Panc1 (cell line): ENCODE results near the gene GARS1. TPM values are rescaled to one million over a fixed set of nuclear protein-coding genes. Genes with fewer than 3 reads are reported as not detected.

Experiments
- ATAC-seq: fragments of 200-7000 bp; cut with Tn5 transposase; 2 replicates; pipeline ENCODE4 v1.9.1; 2020; ENCODE audit warnings: mild to moderate bottlenecking, moderate library complexity
- BruUV-seq: library from RNA; stranded (reverse); fragments of 400-500 nt; replicated peaks from 2 replicates; lab custom pipeline; 2021; lab: Mats Ljungman, UMichigan
- CTCF ChIA-PET: fragments of 300-600 bp; sonication (Branson Sonifier 250); formaldehyde crosslinking; loops from one replicate; lab custom pipeline; 2022; ENCODE audit warnings: antibody characterized with exemption; lab: Charles Lee
- POLR2A ChIA-PET: fragments of 300-600 bp; sonication (Branson Sonifier 250); formaldehyde crosslinking; loops from one replicate; lab custom pipeline; 2022; ENCODE audit warnings: antibody characterized with exemption; lab: Charles Lee
- DNase-seq: peaks from one replicate; pipeline ENCODE4 v3.0.0-alpha.2; 2010; ENCODE audit warnings: low read depth, low spot score
- H3K27ac ChIP-seq: 2 replicates; pipeline ENCODE4 v1.5.1; 2011; ENCODE audit warnings: mild to moderate bottlenecking, low read length, inconsistent platforms
- H3K27me3 ChIP-seq: fragments of 200-500 bp; sonication (Bioruptor generic); 2 replicates; pipeline ENCODE4 v1.6.0; 2014; ENCODE audit warnings: low read length, inconsistent platforms; ENCODE audit not compliant: control insufficient read depth, insufficient read depth
- H3K36me3 ChIP-seq: fragments of 200-500 bp; sonication (Bioruptor generic); 2 replicates; pipeline ENCODE4 v1.5.1; 2014; ENCODE audit warnings: inconsistent platforms, mild to moderate bottlenecking, low read length, moderate library complexity; ENCODE audit not compliant: control insufficient read depth, insufficient read depth
- H3K4me1 ChIP-seq: 2 replicates; pipeline ENCODE4 v1.5.1; 2011; ENCODE audit warnings: inconsistent platforms, mild to moderate bottlenecking, low read length, moderate library complexity; ENCODE audit not compliant: control insufficient read depth, insufficient read depth
- H3K4me3 ChIP-seq, 2 experiments: 2 replicates each; pipeline ENCODE4 v1.5.1; 2011 to 2012; ENCODE audit warnings: low read depth in 2 of 2, low read length in 2 of 2, mild to moderate bottlenecking in 2 of 2, inconsistent platforms in 1 of 2, moderate library complexity in 1 of 2
- H3K9me3 ChIP-seq: fragments of 200-500 bp; sonication (Bioruptor generic); 2 replicates; pipeline ENCODE4 v1.5.1; 2014; ENCODE audit warnings: low read depth, mild to moderate bottlenecking, inconsistent platforms, low read length, moderate library complexity; ENCODE audit not compliant: control insufficient read depth, insufficient read depth
- CTCF ChIP-seq: fragments of 450-650 bp; IDR thresholded peaks from 2 replicates; pipeline ENCODE4 v1.5.1; 2017; ENCODE audit warnings: mild to moderate bottlenecking
- POLR2AphosphoS5 ChIP-seq: IDR thresholded peaks from 2 replicates; pipeline ENCODE4 v1.6.1; 2012; ENCODE audit warnings: mild to moderate bottlenecking, low read depth, low read length, moderate library complexity
- REST ChIP-seq, 2 experiments: IDR thresholded peaks; 2 replicates each; pipeline ENCODE4 v1.6.1; 2011 to 2012; ENCODE audit warnings: low read depth in 2 of 2, control low read depth in 1 of 2, low read length in 1 of 2, mild to moderate bottlenecking in 1 of 2, moderate library complexity in 1 of 2; ENCODE audit not compliant: insufficient read depth in 1 of 2
- SIN3A ChIP-seq: IDR thresholded peaks from 2 replicates; pipeline ENCODE4 v1.6.1; 2012; ENCODE audit warnings: low read depth, mild to moderate bottlenecking, low read length, moderate library complexity, borderline replicate concordance; ENCODE audit not compliant: insufficient read depth
- TCF7L2 ChIP-seq: IDR thresholded peaks from 2 replicates; pipeline ENCODE4 v1.6.1; 2011; ENCODE audit warnings: mild to moderate bottlenecking, low read depth, low read length, inconsistent platforms
- in situ Hi-C: cut with HindIII; loops from 2 replicates; pipeline ENCODE4 v1.10.0; 2016; ENCODE audit warnings: low sequenced_read_pairs, low pct_unique_long_range_greater_than_20kb
- intact Hi-C: fragments of 100-400 bp; cut with micrococcal nuclease; formaldehyde crosslinking; loops from one replicate; pipeline ENCODE4 v1.10.0; 2022; ENCODE audit not compliant: unreplicated experiment
- total RNA-seq: library from RNA; stranded (reverse); gene quantifications from one replicate; pipeline ENCODE4 v1.2.1, GENCODE V29; 2021; ENCODE audit not compliant: unreplicated experiment

GARS1 gene
- total RNA-seq, 1 experiment from 2014 or later = 271 TPM

GRCh38 chr7:30642789-30643188 is 48.1 kb downstream of the GARS1 start:
- H3K36me3 ChIP-seq = no peaks in the 10 kb centered on the region; the same call in 1 of the 2 replicates
- no peaks in the 10 kb centered on the region for H3K27me3 ChIP-seq
- no peak overlapping the region for H3K27ac ChIP-seq
- H3K4me1 ChIP-seq = no peaks in the 10 kb centered on the region
- intact Hi-C loops (no loop called here), in situ Hi-C loops (no loop called here)
- ChIA-PET POLR2A (no interaction called here), CTCF (no interaction called here)
- no peak for DNase-seq
- no peaks in the 10 kb centered on the region for H3K9me3 ChIP-seq
- no TSS peak for BruUV-seq
- no peak overlapping the region for H3K4me3 ChIP-seq
- no peak for TF ChIP-seq CTCF
- TF ChIP-seq POLR2AphosphoS5 = no peak
- no peak for TF ChIP-seq SIN3A
- no peak for TF ChIP-seq TCF7L2
- no peak for TF ChIP-seq REST (IDR thresholded peaks at IDR 0.05; ENCODE audit: insufficient read depth in 1 of 2, low read depth in 2 of 2, low read length in 1 of 2)
- ATAC-seq = no peak

GRCh38 chr7:30644286-30644955 is 49.7 kb downstream of the GARS1 start:
- Histone ChIP-seq H3K27ac (no peak overlapping the region), H3K36me3 (no peaks in the 10 kb centered on the region; the same call in 1 of the 2 replicates), H3K4me1 (no peaks in the 10 kb centered on the region), H3K9me3 (no peaks in the 10 kb centered on the region), H3K4me3 (no peak overlapping the region), H3K27me3 (no peaks in the 10 kb centered on the region)
- ChIA-PET POLR2A (no interaction called here), CTCF (no interaction called here)
- intact Hi-C loops (no loop called here), in situ Hi-C loops (no loop called here)
- DNase-seq (no peak), ATAC-seq (no peak)
- no TSS peak for BruUV-seq
- TF ChIP-seq TCF7L2 (no peak), CTCF (no peak), SIN3A (no peak), REST (IDR thresholded peaks at IDR 0.05; ENCODE audit: insufficient read depth in 1 of 2, low read depth in 2 of 2, low read length in 1 of 2) (no peak), POLR2AphosphoS5 (no peak)
